Neural progenitor cell (in vitro differentiated cells): Measurements from ENCODE around the gene RHBG.

ENCODE experiments used
- EZH2 ChIP-seq: fragments of 200-600 bp; sonication (generic); IDR thresholded peaks from 2 replicates; pipeline ENCODE4 v1.6.1; 2017; ENCODE audit warnings: antibody characterized with exemption, mild to moderate bottlenecking, moderate library complexity
- EZH2phosphoT487 ChIP-seq: fragments of 200-600 bp; sonication (generic); IDR thresholded peaks from 2 replicates; pipeline ENCODE4 v1.6.1; 2017; ENCODE audit warnings: antibody characterized with exemption
- TF ChIP-seq, protein P1 (sequence below): fragments of 200-600 bp; sonication (generic); IDR thresholded peaks from 2 replicates; pipeline ENCODE4 v1.5.1; 2017; ENCODE audit warnings: antibody characterized with exemption, mild to moderate bottlenecking

DNA sequence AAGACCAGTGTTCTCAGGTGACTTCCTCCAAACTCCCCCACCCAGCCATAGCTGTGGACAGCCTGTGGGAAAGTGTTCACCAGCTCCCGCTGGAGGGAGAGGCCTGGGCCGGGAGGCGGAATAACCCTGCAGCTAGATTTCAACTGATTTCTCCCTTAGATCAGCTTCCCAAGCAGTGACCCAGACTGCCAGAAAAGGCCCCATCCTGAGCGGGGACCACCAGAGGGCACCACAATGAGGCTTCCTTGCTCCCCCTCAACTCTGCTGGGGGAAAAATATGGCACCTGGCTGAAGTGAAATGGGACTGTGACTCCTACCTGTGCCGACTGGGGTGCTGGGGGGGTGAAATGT is 50.8 kb downstream of the RHBG start:
- TF ChIP-seq, protein P1, sequence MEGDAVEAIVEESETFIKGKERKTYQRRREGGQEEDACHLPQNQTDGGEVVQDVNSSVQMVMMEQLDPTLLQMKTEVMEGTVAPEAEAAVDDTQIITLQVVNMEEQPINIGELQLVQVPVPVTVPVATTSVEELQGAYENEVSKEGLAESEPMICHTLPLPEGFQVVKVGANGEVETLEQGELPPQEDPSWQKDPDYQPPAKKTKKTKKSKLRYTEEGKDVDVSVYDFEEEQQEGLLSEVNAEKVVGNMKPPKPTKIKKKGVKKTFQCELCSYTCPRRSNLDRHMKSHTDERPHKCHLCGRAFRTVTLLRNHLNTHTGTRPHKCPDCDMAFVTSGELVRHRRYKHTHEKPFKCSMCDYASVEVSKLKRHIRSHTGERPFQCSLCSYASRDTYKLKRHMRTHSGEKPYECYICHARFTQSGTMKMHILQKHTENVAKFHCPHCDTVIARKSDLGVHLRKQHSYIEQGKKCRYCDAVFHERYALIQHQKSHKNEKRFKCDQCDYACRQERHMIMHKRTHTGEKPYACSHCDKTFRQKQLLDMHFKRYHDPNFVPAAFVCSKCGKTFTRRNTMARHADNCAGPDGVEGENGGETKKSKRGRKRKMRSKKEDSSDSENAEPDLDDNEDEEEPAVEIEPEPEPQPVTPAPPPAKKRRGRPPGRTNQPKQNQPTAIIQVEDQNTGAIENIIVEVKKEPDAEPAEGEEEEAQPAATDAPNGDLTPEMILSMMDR, result peak; percentile 62
- TF ChIP-seq EZH2phosphoT487 (no peak), EZH2 (no peak)
